Activated naive CD8-positive, alpha-beta T cell treated with anti-CD3 and anti-CD28 coated beads for 36 hours (primary cell): ENCODE data around the gene FBLIM1. TPM values are rescaled to one million over a fixed set of nuclear protein-coding genes. Genes with fewer than 3 reads are reported as not detected.

ENCODE experiments used
- DNase-seq: peaks from one replicate; pipeline ENCODE4 v3.0.0; 2021
- H3K27ac Mint-ChIP-seq: one replicate; pipeline ENCODE4 v1.8.0; 2022; ENCODE audit warnings: mild to moderate bottlenecking, moderate library complexity, mixed read lengths
- H3K27me3 Mint-ChIP-seq: one replicate; pipeline ENCODE4 v1.8.0; 2022; ENCODE audit warnings: mild to moderate bottlenecking, mixed read lengths
- H3K36me3 Mint-ChIP-seq: one replicate; pipeline ENCODE4 v1.8.0; 2021; ENCODE audit warnings: mild to moderate bottlenecking, mixed read lengths
- H3K4me1 Mint-ChIP-seq: one replicate; pipeline ENCODE4 v1.8.0; 2021; ENCODE audit warnings: mixed read lengths
- H3K4me3 Mint-ChIP-seq: one replicate; pipeline ENCODE4 v1.8.0; 2022; ENCODE audit warnings: mild to moderate bottlenecking, moderate library complexity, mixed read lengths
- H3K9me3 Mint-ChIP-seq: one replicate; pipeline ENCODE4 v1.8.0; 2022; ENCODE audit warnings: mixed read lengths
- total RNA-seq, 2 experiments: library from RNA; stranded (reverse); gene quantifications; one replicate each; pipeline ENCODE4 v1.2.3, GENCODE V29; 2021

Gene FBLIM1
- total RNA-seq, 2 experiments from 2014 or later: not detected

- peak overlapping the region; percentile 98 for H3K27ac Mint-ChIP-seq
- H3K4me3 Mint-ChIP-seq: peak overlapping the region; percentile 89
- H3K4me1 Mint-ChIP-seq: peaks cover 34% of the 10 kb centered on the region
- peak; percentile 52 for DNase-seq
- H3K9me3 Mint-ChIP-seq: no peaks in the 10 kb centered on the region
- H3K36me3 Mint-ChIP-seq: peaks cover 10% of the 10 kb centered on the region
- no peaks in the 10 kb centered on the region for H3K27me3 Mint-ChIP-seq
These were observed 74.6 kb downstream of the FBLIM1 start for GRCh38 chr1:15833069-15833679.

- H3K27me3 Mint-ChIP-seq: no peaks in the 10 kb centered on the region
- peaks cover 10% of the 10 kb centered on the region for H3K36me3 Mint-ChIP-seq
- H3K4me1 Mint-ChIP-seq: peaks cover 34% of the 10 kb centered on the region
- DNase-seq: no peak
- H3K9me3 Mint-ChIP-seq: no peaks in the 10 kb centered on the region
- H3K27ac Mint-ChIP-seq: peak overlapping the region; percentile 98
- H3K4me3 Mint-ChIP-seq: peak overlapping the region; percentile 89
These were observed 75.3 kb downstream of the FBLIM1 start for GRCh38 chr1:15833842-15834405.

GRCh38 chr1:15834406-15835204, 76.0 kb downstream of the FBLIM1 start:
- Mint-ChIP-seq H3K9me3 (no peaks in the 10 kb centered on the region), H3K27ac (peak overlapping the region; percentile 98), H3K36me3 (peaks cover 10% of the 10 kb centered on the region), H3K27me3 (no peaks in the 10 kb centered on the region), H3K4me1 (peaks cover 34% of the 10 kb centered on the region), H3K4me3 (peak overlapping the region; percentile 89)
- peak; percentile 92 for DNase-seq

- Mint-ChIP-seq H3K36me3 (peaks cover 10% of the 10 kb centered on the region), H3K4me3 (peak overlapping the region; percentile 89), H3K4me1 (peaks cover 31% of the 10 kb centered on the region), H3K9me3 (no peaks in the 10 kb centered on the region), H3K27ac (peak overlapping the region; percentile 98), H3K27me3 (no peaks in the 10 kb centered on the region)
- DNase-seq: no peak
These were observed 76.7 kb downstream of the FBLIM1 start for GRCh38 chr1:15835205-15835740.

GRCh38 chr1:15835741-15836510, 77.3 kb downstream of the FBLIM1 start:
- peak overlapping the region; percentile 89 for H3K4me3 Mint-ChIP-seq
- peak overlapping the region; percentile 98 for H3K27ac Mint-ChIP-seq
- no peaks in the 10 kb centered on the region for H3K9me3 Mint-ChIP-seq
- peaks cover 31% of the 10 kb centered on the region for H3K4me1 Mint-ChIP-seq
- peak; percentile 97 for DNase-seq
- H3K36me3 Mint-ChIP-seq: peaks cover 10% of the 10 kb centered on the region
- no peaks in the 10 kb centered on the region for H3K27me3 Mint-ChIP-seq

Other genes with a start within 250 kb of the FBLIM1 start
- gene CASP9, start 234.6 kb upstream of the FBLIM1 start, total RNA-seq: 1 to 10 TPM; 6.5 to 9.1 TPM
- 10 to 100 TPM; 12.2 to 12.8 TPM for gene DNAJC16, start 231.9 kb upstream of the FBLIM1 start, total RNA-seq
- gene AGMAT, start 173.7 kb upstream of the FBLIM1 start, total RNA-seq: 10 to 100 TPM; 25.4 to 26.2 TPM
- gene DDI2, start 141.3 kb upstream of the FBLIM1 start, total RNA-seq: 10 to 100 TPM; 45.4 to 45.9 TPM
- gene PLEKHM2, start 74.5 kb upstream of the FBLIM1 start, total RNA-seq: 10 to 100 TPM; 45.4 to 50.6 TPM
- under 1 TPM; 0.76 to 0.94 TPM for gene SLC25A34, start 22.5 kb upstream of the FBLIM1 start, total RNA-seq
- gene TMEM82, start 16.3 kb upstream of the FBLIM1 start, total RNA-seq: not detected
- gene UQCRHL, start 48.9 kb downstream of the FBLIM1 start, total RNA-seq: 1 to 10 TPM; 1.9 to 2.0 TPM
- gene SPEN, start 88.9 kb downstream of the FBLIM1 start, total RNA-seq: 10 to 100 TPM; 49.3 to 51.9 TPM
- gene ZBTB17, start 217.3 kb downstream of the FBLIM1 start, total RNA-seq: 10 to 100 TPM; 52.3 to 56.1 TPM
- not detected for gene SRARP, start 245.4 kb downstream of the FBLIM1 start, total RNA-seq